Esophagus squamous epithelium (tissue), 5 donors: ENCODE measurements around the gene VSTM2A. TPM values are rescaled to one million over a fixed set of nuclear protein-coding genes. Genes with fewer than 3 reads are reported as not detected.

Source experiments
- DNase-seq: peaks from one replicate; lab custom pipeline; 2025; lab: John Stamatoyannopoulos, UW
- H3K27ac ChIP-seq, 4 donors: fragments of 200-600 bp; sonication (generic); one replicate each; pipeline ENCODE4 v1.5.1; 2016 to 2019; ENCODE audit warnings: mild to moderate bottlenecking in 1 of 4
- H3K27me3 ChIP-seq, 4 donors: fragments of 200-600 bp; sonication (generic); 1 replicate in 3 of 4; 2 replicates in 1 of 4; pipeline versions ENCODE4 v1.5.1 to v1.6.0; 2017 to 2021; ENCODE audit warnings: antibody characterized with exemption in 1 of 4
- H3K36me3 ChIP-seq, 3 donors: fragments of 200-600 bp; sonication (generic); one replicate each; pipeline ENCODE4 v1.5.1; 2016 to 2019
- H3K4me1 ChIP-seq, 3 donors: fragments of 200-600 bp; sonication (generic); one replicate each; pipeline ENCODE4 v1.5.1; 2017 to 2019
- H3K4me3 ChIP-seq, 4 donors: fragments of 200-600 bp; sonication (generic); 1 replicate in 3 of 4; 2 replicates in 1 of 4; pipeline ENCODE4 v1.5.1; 2016 to 2019; ENCODE audit warnings: mild to moderate bottlenecking in 2 of 4, moderate library complexity in 1 of 4
- H3K9me3 ChIP-seq, 3 donors: fragments of 200-600 bp; sonication (generic); one replicate each; pipeline ENCODE4 v1.5.1; 2016 to 2019
- CTCF ChIP-seq, 6 experiments: fragments of 450-650 bp in 4 of 6; fragments of 200-600 bp in 2 of 6; sonication (generic) in 2 of 6; IDR thresholded peaks; one replicate each; pipeline ENCODE4 v1.5.1; 2016 to 2019; ENCODE audit warnings: antibody characterized with exemption in 6 of 6, mild to moderate bottlenecking in 4 of 6, moderate library complexity in 4 of 6
- POLR2A ChIP-seq, 4 donors: fragments of 450-650 bp; IDR thresholded peaks; one replicate each; pipeline ENCODE4 v1.6.1; 2017; ENCODE audit warnings: antibody characterized with exemption in 4 of 4, mild to moderate bottlenecking in 4 of 4, moderate library complexity in 3 of 4
- WGBS, 2 donors: methylation state at CpG; one replicate each; pipeline ENCODE4 v1.1.5; 2018; 5-methylcytosine and 5-hydroxymethylcytosine counted together
- intact Hi-C: fragments of 100-400 bp; cut with DNase I; formaldehyde crosslinking; loops from one replicate; pipeline ENCODE4 v1.15.0; 2022
- total RNA-seq, 4 donors: library from RNA; depleted of rRNA; stranded (reverse); fragments of >200 nt; gene quantifications; one replicate each; pipeline ENCODE4 v1.1.0, GENCODE V29; 2016
- donor health status: DM: yes; HTN: yes; CAD: no.

The VSTM2A gene
- total RNA-seq, 4 donors from 2014 or later: not detected

- no peak for TF ChIP-seq POLR2A (IDR thresholded peaks at IDR 0.05)
- no peak for TF ChIP-seq CTCF (IDR thresholded peaks at IDR 0.05)
- DNase-seq: no peak
- intact Hi-C loops: no loop called here
These were observed 18.5 kb downstream of the VSTM2A start for GRCh38 chr7:54560723-54561122.

DNA sequence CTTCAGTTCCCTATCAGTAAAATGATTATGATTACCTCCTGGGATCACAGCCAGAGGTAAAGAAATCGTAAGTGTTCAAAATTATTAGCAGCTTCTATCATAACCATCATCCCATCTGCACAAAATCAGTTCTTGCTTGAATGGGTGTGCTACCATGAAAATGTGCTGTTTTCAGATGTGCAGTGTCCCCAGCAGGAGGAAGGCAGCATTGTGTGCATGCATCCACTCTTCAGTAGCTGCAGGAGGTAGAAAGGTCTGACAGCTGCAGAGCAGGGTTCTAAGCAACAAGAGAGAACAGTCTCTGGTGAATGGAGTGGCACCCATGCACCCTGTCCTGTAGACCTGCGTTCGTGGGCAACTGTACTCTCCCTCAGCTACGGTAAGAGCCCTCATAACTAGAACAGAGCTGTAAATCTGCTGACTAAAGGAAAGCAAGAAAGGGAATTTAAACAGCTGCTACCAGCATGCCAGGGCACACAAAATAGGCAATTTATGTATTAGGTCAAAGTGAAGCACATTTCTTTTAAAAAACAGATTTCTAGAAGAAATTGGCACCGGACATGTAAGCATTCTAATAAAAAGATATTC lies 21.2 kb downstream of the VSTM2A start:
- Histone ChIP-seq H3K27ac (no peak overlapping the region), H3K4me3 (no peak overlapping the region), H3K36me3 (no peaks in the 10 kb centered on the region), H3K4me1 (peaks cover 0 to 4% (median 0%) of the 10 kb centered on the region in 3 donors), H3K27me3 (no peaks in the 10 kb centered on the region), H3K9me3 (no peaks in the 10 kb centered on the region)
- no peak for TF ChIP-seq CTCF (IDR thresholded peaks at IDR 0.05)
- no peak for TF ChIP-seq POLR2A (IDR thresholded peaks at IDR 0.05)
- intact Hi-C loops: no loop called here
- DNase-seq: no peak
- WGBS, 2 donors: 62 to 71% methylated on average over 5 of the region's 5 CpGs

More at GRCh38 chr7:54560723-54561122, 18.5 kb downstream of the VSTM2A start:
- H3K27me3 ChIP-seq: no peaks in the 10 kb centered on the region
- H3K4me1 ChIP-seq: peaks cover 0 to 4% (median 0%) of the 10 kb centered on the region in 3 donors
- H3K9me3 ChIP-seq: no peaks in the 10 kb centered on the region
- 44 to 60% methylated on average over 2 of the region's 2 CpGs for WGBS, 2 donors
- H3K4me3 ChIP-seq: no peak overlapping the region
- H3K36me3 ChIP-seq: no peaks in the 10 kb centered on the region
- H3K27ac ChIP-seq: no peak overlapping the region

- no peak for DNase-seq
- Histone ChIP-seq H3K9me3 (no peaks in the 10 kb centered on the region), H3K4me3 (no peak overlapping the region), H3K27me3 (no peaks in the 10 kb centered on the region), H3K36me3 (no peaks in the 10 kb centered on the region), H3K4me1 (peaks cover 0 to 1% (median 0%) of the 10 kb centered on the region in 3 donors), H3K27ac (no peak overlapping the region)
- intact Hi-C loops: no loop called here
- no peak for TF ChIP-seq CTCF (IDR thresholded peaks at IDR 0.05)
- no peak for TF ChIP-seq POLR2A (IDR thresholded peaks at IDR 0.05)
- WGBS, 2 donors: 72 to 79% methylated on average over 6 of the region's 7 CpGs
These were observed 23.3 kb downstream of the VSTM2A start for GRCh38 chr7:54565432-54565831.

- Histone ChIP-seq H3K27ac (no peak overlapping the region), H3K36me3 (no peaks in the 10 kb centered on the region), H3K4me3 (no peak overlapping the region), H3K4me1 (no peaks in the 10 kb centered on the region), H3K9me3 (no peaks in the 10 kb centered on the region), H3K27me3 (no peaks in the 10 kb centered on the region)
- WGBS, 2 donors: 40 to 57% methylated on average over 2 of the region's 2 CpGs
- TF ChIP-seq CTCF (IDR thresholded peaks at IDR 0.05) (no peak), POLR2A (IDR thresholded peaks at IDR 0.05) (no peak)
- no peak for DNase-seq
- intact Hi-C loops: no loop called here
These were observed 39.3 kb downstream of the VSTM2A start for GRCh38 chr7:54581511-54581910.

DNA sequence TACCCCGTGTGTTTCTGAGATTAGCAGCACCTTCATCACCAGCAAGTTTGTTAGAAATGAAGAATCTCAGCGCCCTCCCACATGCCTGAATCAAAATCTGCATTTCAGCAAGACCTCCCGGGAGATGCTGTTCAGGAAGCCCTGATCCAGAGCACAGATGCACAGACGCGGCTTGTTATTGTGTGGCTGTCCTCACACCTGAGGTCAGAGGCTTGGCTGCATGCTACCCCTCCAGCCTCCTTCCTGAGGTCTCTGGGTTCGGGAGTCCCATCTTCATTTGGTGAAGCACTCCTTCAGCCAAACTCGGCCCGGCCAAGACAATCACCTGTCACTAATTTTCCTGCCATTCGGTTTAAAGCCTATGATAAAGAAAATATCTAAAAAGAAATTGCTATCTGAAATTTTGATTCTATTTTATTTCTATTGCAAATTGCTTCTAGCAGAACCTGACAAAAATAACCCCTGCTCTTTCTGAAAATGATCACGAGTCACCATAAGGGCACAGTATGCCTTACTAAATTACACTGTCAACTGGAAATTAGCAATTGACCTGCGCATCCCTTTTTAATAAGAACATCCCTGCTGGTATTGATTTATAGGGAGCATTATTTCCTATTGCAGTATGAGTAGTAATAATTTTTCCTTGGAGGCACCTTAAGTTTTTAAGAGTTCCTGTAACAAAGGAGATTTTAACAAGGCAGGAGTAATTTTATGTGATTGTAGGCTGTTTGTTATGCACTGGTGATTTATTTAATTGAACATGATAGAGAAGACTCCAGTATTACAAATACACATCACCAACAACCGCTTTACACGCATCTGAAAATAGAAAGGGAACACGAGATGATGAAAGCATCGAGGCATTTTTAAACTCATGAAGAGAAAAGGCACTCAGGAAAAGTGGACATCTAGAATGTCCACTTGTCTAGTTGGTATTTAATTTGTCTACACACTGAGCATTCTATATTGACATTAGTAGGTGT lies 49.5 kb downstream of the VSTM2A start:
- H3K4me3 ChIP-seq: no peak overlapping the region
- no peaks in the 10 kb centered on the region for H3K36me3 ChIP-seq
- H3K9me3 ChIP-seq: no peaks in the 10 kb centered on the region
- no peak for DNase-seq
- H3K27me3 ChIP-seq: no peaks in the 10 kb centered on the region
- WGBS, 2 donors: 77% methylated on average over 14 to 15 of the region's 15 CpGs
- TF ChIP-seq CTCF (IDR thresholded peaks at IDR 0.05) (no peak), POLR2A (IDR thresholded peaks at IDR 0.05) (no peak)
- intact Hi-C loops: no loop called here
- no peak overlapping the region for H3K27ac ChIP-seq
- H3K4me1 ChIP-seq: no peaks in the 10 kb centered on the region
